ENCODE data around the gene SLC12A7.

DNA sequence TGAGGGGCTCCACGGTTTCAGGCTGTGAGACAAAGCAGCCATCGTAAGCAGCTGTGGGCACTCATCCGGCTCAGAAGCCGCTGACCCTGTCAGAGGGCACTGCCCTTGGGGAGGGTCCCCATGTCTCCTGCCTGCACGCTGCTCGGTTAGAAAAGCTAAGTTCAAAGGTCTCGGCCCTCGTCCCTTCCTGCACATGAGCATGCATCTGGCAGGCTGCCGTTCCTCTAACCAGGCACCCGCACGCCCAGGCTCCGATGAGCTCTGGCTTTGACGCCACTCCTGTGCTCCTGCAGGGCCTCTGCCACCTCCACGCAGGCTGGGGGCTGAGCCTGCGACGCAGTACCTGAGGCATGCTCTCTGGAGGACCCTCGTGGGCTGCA, 52.0 kb downstream of the SLC12A7 start:
- TF ChIP-seq POLR2A (IDR thresholded peaks at IDR 0.05): no peak
- TF ChIP-seq, protein P1, sequence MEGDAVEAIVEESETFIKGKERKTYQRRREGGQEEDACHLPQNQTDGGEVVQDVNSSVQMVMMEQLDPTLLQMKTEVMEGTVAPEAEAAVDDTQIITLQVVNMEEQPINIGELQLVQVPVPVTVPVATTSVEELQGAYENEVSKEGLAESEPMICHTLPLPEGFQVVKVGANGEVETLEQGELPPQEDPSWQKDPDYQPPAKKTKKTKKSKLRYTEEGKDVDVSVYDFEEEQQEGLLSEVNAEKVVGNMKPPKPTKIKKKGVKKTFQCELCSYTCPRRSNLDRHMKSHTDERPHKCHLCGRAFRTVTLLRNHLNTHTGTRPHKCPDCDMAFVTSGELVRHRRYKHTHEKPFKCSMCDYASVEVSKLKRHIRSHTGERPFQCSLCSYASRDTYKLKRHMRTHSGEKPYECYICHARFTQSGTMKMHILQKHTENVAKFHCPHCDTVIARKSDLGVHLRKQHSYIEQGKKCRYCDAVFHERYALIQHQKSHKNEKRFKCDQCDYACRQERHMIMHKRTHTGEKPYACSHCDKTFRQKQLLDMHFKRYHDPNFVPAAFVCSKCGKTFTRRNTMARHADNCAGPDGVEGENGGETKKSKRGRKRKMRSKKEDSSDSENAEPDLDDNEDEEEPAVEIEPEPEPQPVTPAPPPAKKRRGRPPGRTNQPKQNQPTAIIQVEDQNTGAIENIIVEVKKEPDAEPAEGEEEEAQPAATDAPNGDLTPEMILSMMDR (IDR thresholded peaks at IDR 0.05 in 8 of 11, conservative IDR thresholded peaks at IDR 0.05 in 3 of 11): no peak
- peak in 1 of 3 donors; percentile 23 for TF ChIP-seq POLR2AphosphoS5 (IDR thresholded peaks at IDR 0.05)

All from spleen (tissue), 7 donors.